B cell (primary cell): ENCODE measurements around the gene STAG1.

Experiments used
- EZH2 ChIP-seq: IDR thresholded peaks from 2 replicates; pipeline ENCODE4 v1.6.1; 2012; ENCODE audit warnings: borderline replicate concordance, low read depth, mild to moderate bottlenecking, moderate library complexity, low read length; ENCODE audit not compliant: insufficient read depth, poor library complexity, severe bottlenecking
- TF ChIP-seq, protein P1 (sequence below): fragments of 200-600 bp; IDR thresholded peaks from one replicate; pipeline ENCODE4 v1.8.0; 2022; ENCODE audit warnings: antibody characterized with exemption, mild to moderate bottlenecking

- TF ChIP-seq, protein P1, sequence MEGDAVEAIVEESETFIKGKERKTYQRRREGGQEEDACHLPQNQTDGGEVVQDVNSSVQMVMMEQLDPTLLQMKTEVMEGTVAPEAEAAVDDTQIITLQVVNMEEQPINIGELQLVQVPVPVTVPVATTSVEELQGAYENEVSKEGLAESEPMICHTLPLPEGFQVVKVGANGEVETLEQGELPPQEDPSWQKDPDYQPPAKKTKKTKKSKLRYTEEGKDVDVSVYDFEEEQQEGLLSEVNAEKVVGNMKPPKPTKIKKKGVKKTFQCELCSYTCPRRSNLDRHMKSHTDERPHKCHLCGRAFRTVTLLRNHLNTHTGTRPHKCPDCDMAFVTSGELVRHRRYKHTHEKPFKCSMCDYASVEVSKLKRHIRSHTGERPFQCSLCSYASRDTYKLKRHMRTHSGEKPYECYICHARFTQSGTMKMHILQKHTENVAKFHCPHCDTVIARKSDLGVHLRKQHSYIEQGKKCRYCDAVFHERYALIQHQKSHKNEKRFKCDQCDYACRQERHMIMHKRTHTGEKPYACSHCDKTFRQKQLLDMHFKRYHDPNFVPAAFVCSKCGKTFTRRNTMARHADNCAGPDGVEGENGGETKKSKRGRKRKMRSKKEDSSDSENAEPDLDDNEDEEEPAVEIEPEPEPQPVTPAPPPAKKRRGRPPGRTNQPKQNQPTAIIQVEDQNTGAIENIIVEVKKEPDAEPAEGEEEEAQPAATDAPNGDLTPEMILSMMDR = no peak
- no peak for TF ChIP-seq EZH2
Observed at GRCh38 chr3:136464502-136464901, 287.7 kb downstream of the STAG1 start.
